Neuronal stem cell (in vitro differentiated cells): Measurements from ENCODE around the gene SOHLH2.

ENCODE experiments used
- DNase-seq: peaks from one replicate; pipeline ENCODE4 v3.0.0-alpha.2; 2013; ENCODE audit warnings: low spot score
- H2AFZ ChIP-seq: one replicate; pipeline ENCODE4 v1.6.1; 2013; ENCODE audit warnings: mild to moderate bottlenecking, low read length, inconsistent platforms
- H2AK5ac ChIP-seq: 2 replicates; pipeline ENCODE4 v1.6.1; 2013; ENCODE audit warnings: low read depth, mild to moderate bottlenecking, inconsistent platforms, low read length, moderate library complexity, mixed read lengths
- H2BK120ac ChIP-seq: 2 replicates; pipeline ENCODE4 v1.6.1; 2013; ENCODE audit warnings: low read depth, mild to moderate bottlenecking, inconsistent platforms, low read length, moderate library complexity, mixed read lengths
- H2BK12ac ChIP-seq: one replicate; pipeline ENCODE4 v1.6.1; 2013; ENCODE audit warnings: low read length, inconsistent platforms
- H2BK15ac ChIP-seq: 2 replicates; pipeline ENCODE4 v1.6.1; 2013; ENCODE audit warnings: mild to moderate bottlenecking, low read length, inconsistent platforms, mixed read lengths
- H2BK5ac ChIP-seq: one replicate; pipeline ENCODE4 v1.6.1; 2013; ENCODE audit warnings: inconsistent platforms, mild to moderate bottlenecking, low read length, moderate library complexity
- H3K14ac ChIP-seq: one replicate; pipeline ENCODE4 v1.6.1; 2013; ENCODE audit warnings: low read length, inconsistent platforms
- H3K18ac ChIP-seq: 2 replicates; pipeline ENCODE4 v1.6.1; 2013; ENCODE audit warnings: low read length, inconsistent platforms
- H3K23ac ChIP-seq: 2 replicates; pipeline ENCODE4 v1.6.1; 2013; ENCODE audit warnings: low read depth, mild to moderate bottlenecking, mixed read lengths, low read length, inconsistent platforms; ENCODE audit not compliant: poor library complexity
- H3K27ac ChIP-seq: replicated peaks from 3 replicates; pipeline ENCODE4 v1.5.1; 2013; ENCODE audit warnings: low read length, inconsistent platforms
- H3K27me3 ChIP-seq, 3 experiments: 2 replicates each; pipeline ENCODE4 v1.6.1; 2013; ENCODE audit warnings: low read length in 3 of 3, mild to moderate bottlenecking in 2 of 3, inconsistent platforms in 1 of 3, low read depth in 1 of 3, mixed read lengths in 1 of 3, moderate library complexity in 1 of 3; ENCODE audit not compliant: control insufficient read depth in 3 of 3, insufficient read depth in 3 of 3
- H3K36me3 ChIP-seq, 2 donors: replicated peaks in 1 of 2; 2 replicates each; pipeline ENCODE4 v1.6.1; 2013; ENCODE audit warnings: low read length in 2 of 2; ENCODE audit not compliant: control insufficient read depth in 2 of 2, insufficient read depth in 2 of 2
- H3K4ac ChIP-seq: 2 replicates; pipeline ENCODE4 v1.6.1; 2013; ENCODE audit warnings: inconsistent platforms, mild to moderate bottlenecking, low read length, moderate library complexity
- H3K4me1 ChIP-seq, 2 donors: 1 replicate in 1 of 2; 2 replicates in 1 of 2; pipeline ENCODE4 v1.6.1; 2013; ENCODE audit warnings: low read length in 2 of 2, low read depth in 1 of 2; ENCODE audit not compliant: control insufficient read depth in 2 of 2, insufficient read depth in 1 of 2
- H3K4me2 ChIP-seq: one replicate; pipeline ENCODE4 v1.6.1; 2013; ENCODE audit warnings: mild to moderate bottlenecking, low read length, inconsistent platforms; ENCODE audit not compliant: insufficient read depth, poor library complexity, severe bottlenecking
- H3K4me3 ChIP-seq, 2 donors: 2 replicates each; pipeline ENCODE4 v1.5.1; 2013; ENCODE audit warnings: low read length in 2 of 2, mild to moderate bottlenecking in 2 of 2, inconsistent platforms in 1 of 2, moderate library complexity in 1 of 2
- H3K79me1 ChIP-seq: one replicate; pipeline ENCODE4 v1.6.1; 2013; ENCODE audit warnings: low read depth, mild to moderate bottlenecking, inconsistent platforms, low read length, moderate library complexity
- H3K9ac ChIP-seq: one replicate; pipeline ENCODE4 v1.6.1; 2013; ENCODE audit warnings: mild to moderate bottlenecking, low read depth, low read length, inconsistent platforms; ENCODE audit not compliant: poor library complexity
- H3K9me3 ChIP-seq, 2 donors: replicated peaks in 1 of 2; 2 replicates each; pipeline versions ENCODE3 to v1.6.1; 2013; ENCODE audit warnings: low read length in 2 of 2, mild to moderate bottlenecking in 2 of 2, inconsistent platforms in 1 of 2, low read depth in 1 of 2, mixed read lengths in 1 of 2, moderate library complexity in 1 of 2; ENCODE audit not compliant: control insufficient read depth in 2 of 2, insufficient read depth in 1 of 2
- H4K8ac ChIP-seq: one replicate; pipeline ENCODE4 v1.6.1; 2013; ENCODE audit warnings: low read depth, mild to moderate bottlenecking, inconsistent platforms, low read length, moderate library complexity
- H4K91ac ChIP-seq: one replicate; pipeline ENCODE4 v1.6.1; 2013; ENCODE audit warnings: low read length, low read depth, mild to moderate bottlenecking, inconsistent platforms; ENCODE audit not compliant: poor library complexity
- WGBS, 2 donors: extraction: QIAGEN DNeasy Blood & Tissue Kit; methylation state at CpG; one replicate each; pipeline ENCODE4 v1.1.7; 2013; ENCODE audit warnings: missing lambda C conversion rate in 2 of 2, mixed read lengths in 1 of 2; ENCODE audit not compliant: insufficient read length in 2 of 2, insufficient replicate concordance in 1 of 2; ENCODE audit errors: extremely low coverage in 2 of 2; 5-methylcytosine and 5-hydroxymethylcytosine counted together

The SOHLH2 gene

DNA sequence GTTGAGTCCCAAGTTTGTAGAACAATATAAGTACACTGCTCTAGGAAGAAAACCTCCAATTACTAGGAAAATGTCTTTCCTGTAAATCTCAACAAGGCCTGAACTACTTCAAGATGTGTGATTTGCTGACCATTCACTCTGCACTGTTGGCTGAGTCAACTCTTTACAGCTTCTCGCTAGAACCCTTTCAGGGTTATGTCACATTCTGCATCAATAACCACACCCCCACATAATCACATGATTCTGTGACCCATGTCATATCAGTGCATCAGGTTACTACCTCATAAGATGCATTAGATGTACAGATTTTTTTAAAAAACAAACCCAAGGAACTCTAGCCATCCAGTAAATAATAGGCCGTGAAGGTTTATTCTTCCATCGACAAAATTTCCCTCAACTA is 67.0 kb downstream of the SOHLH2 start:
- Histone ChIP-seq H2BK120ac (no peak overlapping the region), H4K91ac (no peak overlapping the region)

GRCh38 chr13:36146511-36147269 is 67.7 kb downstream of the SOHLH2 start:
- Histone ChIP-seq H4K91ac (no peak overlapping the region), H3K4ac (no peak overlapping the region), H3K23ac (no peak overlapping the region), H2AK5ac (no peak overlapping the region), H4K8ac (no peak overlapping the region), H3K27me3 (peaks cover 0 to 3% (median 0%) of the 10 kb centered on the region in 3 experiments), H2BK5ac (no peak overlapping the region), H3K9ac (no peak overlapping the region), H3K36me3 (no peaks in the 10 kb centered on the region), H3K18ac (no peak overlapping the region), H2BK15ac (no peak overlapping the region), H3K4me1 (no peaks in the 10 kb centered on the region), H2BK12ac (no peak overlapping the region), H3K79me1 (no peaks in the 10 kb centered on the region), H3K4me3 (no peak overlapping the region), H3K9me3 (no peaks in the 10 kb centered on the region), H3K4me2 (no peak overlapping the region), H2AFZ (no peak overlapping the region), H3K27ac (no peak overlapping the region), H3K14ac (no peak overlapping the region), H2BK120ac (no peak overlapping the region)
- no CpG with 5 or more reads among the region's 4 CpGs for WGBS, 2 donors
- DNase-seq, result no peak

More for the DNA sequence above, 67.0 kb downstream of the SOHLH2 start:
- H4K8ac ChIP-seq, result no peak overlapping the region
- no peak overlapping the region for H2AFZ ChIP-seq
- no peak for DNase-seq
- no peak overlapping the region for H3K4me2 ChIP-seq
- no peak overlapping the region for H3K18ac ChIP-seq
- H3K14ac ChIP-seq, result no peak overlapping the region
- no peak overlapping the region for H3K23ac ChIP-seq
- no peak overlapping the region for H3K4ac ChIP-seq
- H2AK5ac ChIP-seq, result no peak overlapping the region
- H3K27me3 ChIP-seq, result peaks cover 0 to 3% (median 0%) of the 10 kb centered on the region in 3 experiments
- H3K9me3 ChIP-seq, result no peaks in the 10 kb centered on the region
- H2BK5ac ChIP-seq, result no peak overlapping the region
- no peak overlapping the region for H3K9ac ChIP-seq
- H3K4me1 ChIP-seq, result no peaks in the 10 kb centered on the region
- WGBS, 2 donors, result no CpG with 5 or more reads among the region's 3 CpGs
- H3K4me3 ChIP-seq, result no peak overlapping the region
- no peak overlapping the region for H2BK12ac ChIP-seq
- no peaks in the 10 kb centered on the region for H3K79me1 ChIP-seq
- H2BK15ac ChIP-seq, result no peak overlapping the region
- H3K27ac ChIP-seq, result no peak overlapping the region
- no peaks in the 10 kb centered on the region for H3K36me3 ChIP-seq

DNA sequence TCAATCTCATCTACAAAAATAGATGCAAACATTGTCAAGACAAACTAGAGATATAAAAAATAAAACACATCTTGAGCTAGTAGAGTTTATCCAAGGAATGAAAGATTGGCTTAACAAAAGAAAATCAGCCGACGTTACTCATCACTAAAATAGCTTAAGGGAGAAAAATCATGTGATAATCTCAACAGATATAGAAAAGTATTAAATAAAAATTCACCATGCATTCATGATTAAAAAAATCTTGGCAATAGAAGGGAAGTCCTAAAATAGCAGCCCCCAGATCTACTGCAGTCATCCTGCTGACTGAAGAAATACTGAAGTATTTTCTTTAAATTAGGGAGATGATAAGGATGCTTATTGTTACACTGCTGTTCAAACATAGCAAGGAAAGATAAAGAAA is 70.6 kb downstream of the SOHLH2 start:
- Histone ChIP-seq H3K27me3 (peaks cover 0 to 3% (median 0%) of the 10 kb centered on the region in 3 experiments), H3K23ac (no peak overlapping the region), H3K14ac (no peak overlapping the region), H3K9ac (no peak overlapping the region), H2BK120ac (no peak overlapping the region), H4K91ac (no peak overlapping the region), H3K4ac (no peak overlapping the region), H2BK5ac (no peak overlapping the region), H3K27ac (no peak overlapping the region), H3K18ac (no peak overlapping the region), H3K9me3 (no peaks in the 10 kb centered on the region), H3K4me1 (no peaks in the 10 kb centered on the region), H2AFZ (no peak overlapping the region), H2BK12ac (no peak overlapping the region), H3K79me1 (no peaks in the 10 kb centered on the region), H2AK5ac (no peak overlapping the region), H3K4me2 (no peak overlapping the region), H3K4me3 (no peak overlapping the region), H2BK15ac (no peak overlapping the region), H4K8ac (no peak overlapping the region), H3K36me3 (no peaks in the 10 kb centered on the region)
- no peak for DNase-seq
- WGBS, 2 donors, result no CpG with 5 or more reads among the region's 2 CpGs

DNA sequence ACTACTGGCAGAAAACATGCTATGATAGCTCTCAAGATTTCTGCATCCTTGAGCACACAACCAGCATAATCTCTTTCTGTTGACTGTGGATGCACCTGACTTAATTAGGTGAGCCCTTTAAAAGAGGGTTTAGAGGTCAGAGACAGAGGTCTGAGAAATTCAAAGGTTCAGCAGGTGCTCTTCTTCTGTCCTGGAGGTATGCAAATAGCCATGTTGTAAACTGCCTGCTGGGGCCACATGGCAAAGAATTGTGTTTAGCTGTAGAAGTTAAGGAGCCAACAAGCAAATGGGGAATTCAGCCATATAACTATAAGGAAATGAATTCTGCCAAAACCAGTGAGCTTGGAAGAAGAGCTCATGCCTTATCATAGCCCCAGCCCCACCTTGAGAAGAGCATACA is 71.6 kb downstream of the SOHLH2 start:
- H3K4me2 ChIP-seq, result no peak overlapping the region
- no peak overlapping the region for H2BK5ac ChIP-seq
- no peak overlapping the region for H2BK120ac ChIP-seq
- no peak for DNase-seq
- no peak overlapping the region for H3K14ac ChIP-seq
- H3K27ac ChIP-seq, result no peak overlapping the region
- no peak overlapping the region for H2AFZ ChIP-seq
- no peak overlapping the region for H3K18ac ChIP-seq
- no peak overlapping the region for H2BK12ac ChIP-seq
- H3K4me3 ChIP-seq, result no peak overlapping the region
- no peak overlapping the region for H3K9ac ChIP-seq
- no peaks in the 10 kb centered on the region for H3K4me1 ChIP-seq
- no peaks in the 10 kb centered on the region for H3K36me3 ChIP-seq
- no peaks in the 10 kb centered on the region for H3K9me3 ChIP-seq
- no peaks in the 10 kb centered on the region for H3K79me1 ChIP-seq
- no peak overlapping the region for H2AK5ac ChIP-seq
- peaks cover 0 to 3% (median 0%) of the 10 kb centered on the region in 3 experiments for H3K27me3 ChIP-seq
- no peak overlapping the region for H4K8ac ChIP-seq
- H3K4ac ChIP-seq, result no peak overlapping the region
- H3K23ac ChIP-seq, result no peak overlapping the region
- H2BK15ac ChIP-seq, result no peak overlapping the region
- H4K91ac ChIP-seq, result no peak overlapping the region
